Measurements from ENCODE around the gene IL22RA2.
"Not testable (repeated sequence)": the region's sequence is repeated elsewhere in the genome, so short reads cannot be mapped to it uniquely, and the experiment has no call there.

Gene IL22RA2, protein sequence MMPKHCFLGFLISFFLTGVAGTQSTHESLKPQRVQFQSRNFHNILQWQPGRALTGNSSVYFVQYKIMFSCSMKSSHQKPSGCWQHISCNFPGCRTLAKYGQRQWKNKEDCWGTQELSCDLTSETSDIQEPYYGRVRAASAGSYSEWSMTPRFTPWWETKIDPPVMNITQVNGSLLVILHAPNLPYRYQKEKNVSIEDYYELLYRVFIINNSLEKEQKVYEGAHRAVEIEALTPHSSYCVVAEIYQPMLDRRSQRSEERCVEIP
- total RNA-seq: 0 reads per million in 2 experiments

DNA sequence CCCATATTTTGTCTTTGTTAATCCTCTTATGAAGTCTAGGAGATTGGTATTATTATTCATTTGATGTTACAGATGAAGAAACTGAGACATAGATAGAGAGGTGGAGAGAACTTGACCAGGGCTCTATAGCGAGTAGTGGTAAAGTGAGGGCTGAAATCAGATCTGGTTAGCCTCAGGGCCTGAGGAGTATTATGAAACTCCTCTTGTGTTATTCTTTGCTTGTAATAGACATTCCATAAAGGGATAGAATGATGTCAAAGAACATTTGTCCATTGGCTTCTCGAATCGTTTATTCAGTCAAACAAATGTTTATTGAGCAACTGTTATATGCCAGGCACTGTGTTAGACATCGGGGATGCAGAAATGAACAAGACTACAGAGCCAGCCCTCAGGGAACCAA lies at the start of gene IL22RA2:
IL22RA2 (minus strand) TSS at position 144 of the 400 bp plus-strand sequence. CDS start 11,895 bp downstream, outside the sequence.
- no peak for DNase-seq (ENCODE audit: low read depth)

DNA sequence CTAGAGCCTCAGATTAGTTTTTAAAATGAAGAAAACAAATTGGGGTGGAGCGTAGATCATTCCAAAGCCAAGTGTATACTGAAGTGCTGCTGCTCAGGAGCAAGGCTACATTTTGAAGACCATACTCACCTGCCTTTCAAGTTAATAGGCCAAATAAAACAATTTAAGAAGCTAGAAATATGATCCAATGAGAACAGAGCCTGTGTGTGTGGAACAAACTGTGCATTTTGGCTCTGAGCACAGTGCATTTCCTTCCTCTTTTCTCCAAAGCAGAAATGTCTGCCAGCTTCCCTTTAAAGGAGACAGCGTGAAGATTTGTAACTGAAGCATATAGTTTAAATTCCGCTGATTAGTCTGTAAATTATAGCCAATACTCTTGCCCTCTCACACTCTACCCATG lies 48.9 kb upstream of the IL22RA2 start:
- DNase-seq (ENCODE audit: low read depth): no peak

DNA sequence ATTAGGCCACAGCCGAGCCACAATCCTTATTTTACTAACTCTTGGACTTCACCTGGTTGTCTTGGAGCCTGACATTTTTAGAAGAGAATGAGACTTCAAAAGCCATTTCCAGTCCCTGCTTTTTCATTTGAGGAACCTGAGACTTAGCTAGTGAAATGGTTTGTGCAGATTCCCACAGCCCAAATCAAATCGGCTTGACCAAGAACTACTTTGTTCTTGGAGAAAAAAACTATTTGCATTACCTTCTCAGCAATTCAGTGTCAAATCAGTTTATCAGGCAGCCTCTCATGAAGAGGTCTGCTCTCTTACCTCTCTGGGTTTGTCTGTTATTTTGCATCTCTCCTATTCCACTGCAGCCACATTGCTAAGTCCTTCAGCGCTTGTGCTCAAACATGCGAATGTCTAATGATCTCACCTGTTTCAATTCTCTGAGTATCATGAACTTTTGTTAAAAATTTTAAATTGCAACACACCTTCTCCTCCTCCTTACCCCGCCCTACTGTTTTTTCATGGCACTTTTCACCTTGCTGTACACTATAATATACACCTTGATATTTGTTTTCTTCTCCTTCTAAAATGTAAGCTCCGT lies 46.3 kb upstream of the IL22RA2 start:
- DNase-seq (ENCODE audit: low read depth): no peak

DNA sequence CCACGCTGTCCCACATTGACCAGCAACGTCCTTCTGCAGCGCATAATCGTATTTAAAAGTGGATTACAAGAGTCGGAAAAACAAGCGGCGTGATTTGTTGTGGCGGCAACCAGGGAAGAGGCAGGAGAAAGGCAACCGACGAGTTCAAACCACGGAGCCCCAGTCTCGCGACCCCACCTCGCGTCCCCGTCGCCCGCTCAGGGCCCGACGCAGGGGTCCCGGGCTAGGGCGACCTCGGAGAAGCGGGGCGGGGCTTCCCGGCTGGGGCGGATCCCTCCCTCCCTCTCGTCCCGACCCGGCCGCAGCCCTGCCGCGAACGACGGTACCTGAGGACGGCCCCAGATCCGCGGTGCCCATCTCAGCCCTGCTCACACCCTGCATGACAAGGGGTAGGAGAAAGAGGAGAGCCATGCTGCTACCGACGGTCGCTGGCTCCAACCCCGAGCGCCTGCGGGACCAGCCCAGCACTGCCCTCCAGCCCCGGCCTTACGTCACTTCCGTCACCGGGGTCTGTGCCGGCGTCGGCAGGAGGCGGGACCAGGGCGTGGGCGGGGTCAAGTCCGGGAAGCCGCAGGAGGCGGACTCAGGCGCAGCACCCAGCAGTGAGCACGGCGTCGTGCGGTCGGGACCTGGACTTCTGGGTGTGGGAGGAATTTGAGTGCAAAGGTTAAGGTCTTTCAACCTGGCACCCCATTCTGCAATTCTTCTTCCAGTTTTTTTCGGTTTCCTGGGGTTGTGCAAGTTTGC lies 45.6 kb upstream of the IL22RA2 start, which contains the start of gene IFNGR1:
IFNGR1 (minus strand) TSS at position 469 of the 747 bp plus-strand sequence; CDS start at position 411, 58 bp downstream.
- peak; percentile 92 for DNase-seq (ENCODE audit: low read depth)

DNA sequence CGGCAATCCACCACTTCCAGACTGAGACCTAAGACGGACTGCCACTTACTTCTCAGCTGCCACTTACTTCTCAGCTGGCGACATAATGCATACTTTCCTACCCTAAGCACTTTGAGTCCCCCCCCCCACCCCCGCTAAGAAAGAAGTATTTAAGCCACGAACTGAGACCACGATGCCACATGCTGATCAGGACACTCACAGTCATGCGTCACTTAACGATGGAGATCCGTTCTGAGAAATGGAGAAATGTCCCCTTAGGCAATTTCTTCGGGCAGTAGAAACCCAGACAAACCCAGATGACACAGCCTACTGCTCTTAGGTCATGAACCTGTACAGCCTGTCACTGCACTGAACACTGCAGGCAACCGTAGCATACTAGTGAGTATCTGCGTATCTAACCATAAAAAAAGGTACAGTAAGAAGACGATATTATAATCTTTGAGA lies 45.1 kb upstream of the IL22RA2 start:
- peak; percentile 22 for DNase-seq (ENCODE audit: low read depth)

DNA sequence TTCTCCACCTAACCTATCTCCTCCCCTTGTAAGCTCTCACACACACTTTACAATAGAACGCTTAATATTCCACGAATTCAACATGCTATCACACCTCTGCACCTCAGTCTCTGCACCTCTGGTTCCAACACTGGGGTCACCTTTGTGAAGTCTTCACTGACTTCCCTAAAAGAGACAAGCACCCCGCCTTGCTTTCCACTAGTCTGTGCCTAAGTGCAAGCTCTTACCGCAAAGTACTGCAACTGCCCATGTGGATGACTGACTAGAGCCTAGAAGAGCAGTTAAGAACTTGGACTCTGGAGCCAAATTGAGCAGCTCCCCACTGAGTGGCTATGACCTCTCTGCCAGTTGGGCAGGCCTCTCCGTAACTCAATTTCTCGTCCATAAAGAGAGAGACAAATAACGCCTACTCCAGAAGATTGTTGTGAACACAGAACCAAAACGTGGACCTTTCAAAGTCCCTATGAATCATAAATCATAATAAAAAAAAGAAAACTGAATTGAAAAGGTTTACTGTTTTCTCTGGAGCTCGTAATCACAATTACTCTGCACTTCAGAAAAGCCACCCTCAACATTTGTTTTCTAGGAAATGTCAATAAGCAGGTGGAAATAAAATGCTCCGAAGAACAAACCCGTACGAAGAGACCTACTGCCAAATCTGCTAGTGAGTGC lies 44.5 kb upstream of the IL22RA2 start:
- no peak for DNase-seq (ENCODE audit: low read depth)

DNA sequence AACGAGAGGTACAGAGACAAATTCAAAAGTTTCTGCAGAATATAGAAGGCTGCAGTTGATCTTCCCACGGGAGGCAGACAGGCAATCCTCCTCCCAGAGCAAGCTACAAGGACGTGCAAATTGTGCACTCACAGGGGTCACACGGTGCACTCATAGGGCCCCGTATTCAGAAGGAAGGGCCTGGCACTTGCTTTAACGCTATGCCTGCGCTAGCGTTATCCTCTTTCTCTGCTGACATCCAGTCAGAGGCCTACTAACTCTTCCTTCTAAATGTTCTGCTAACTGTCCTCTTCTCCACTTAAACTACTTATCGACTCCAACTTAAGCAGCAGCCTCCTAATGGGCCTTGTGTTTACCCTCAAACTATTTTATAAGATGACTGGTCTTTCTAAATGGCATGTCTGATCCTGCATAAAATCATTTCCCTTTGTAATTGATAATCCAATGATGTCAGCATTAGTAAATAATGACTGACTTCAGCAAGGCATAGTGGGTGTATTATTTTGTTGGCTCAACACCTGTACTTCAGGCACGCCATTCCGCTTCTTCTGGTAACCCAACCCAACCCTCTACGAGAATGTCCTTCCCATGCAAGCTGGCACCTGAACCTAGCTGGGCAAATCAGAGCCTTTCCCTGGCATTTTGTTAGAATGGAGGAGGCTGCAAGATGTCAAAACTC lies 43.6 kb upstream of the IL22RA2 start:
- no peak for DNase-seq (ENCODE audit: low read depth)

DNA sequence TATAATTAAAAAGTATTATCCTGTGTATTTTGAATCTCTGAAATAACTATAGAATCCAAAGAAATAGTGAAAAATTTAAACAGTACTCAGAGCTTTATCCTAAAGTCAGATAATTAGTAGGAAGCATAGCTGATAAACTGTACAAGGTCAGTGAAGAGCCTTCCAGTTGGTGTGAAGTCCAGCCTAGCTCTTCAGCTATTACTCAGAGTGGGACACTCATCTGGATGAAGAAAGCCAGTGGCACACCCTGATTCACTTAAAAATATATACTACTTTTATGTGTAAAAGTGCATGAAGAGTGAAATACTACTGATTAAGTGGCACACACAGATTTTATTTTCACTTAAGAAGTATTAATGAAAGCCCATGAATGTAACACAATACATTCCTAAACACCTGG lies 42.7 kb upstream of the IL22RA2 start:
- DNase-seq (ENCODE audit: low read depth): no peak

DNA sequence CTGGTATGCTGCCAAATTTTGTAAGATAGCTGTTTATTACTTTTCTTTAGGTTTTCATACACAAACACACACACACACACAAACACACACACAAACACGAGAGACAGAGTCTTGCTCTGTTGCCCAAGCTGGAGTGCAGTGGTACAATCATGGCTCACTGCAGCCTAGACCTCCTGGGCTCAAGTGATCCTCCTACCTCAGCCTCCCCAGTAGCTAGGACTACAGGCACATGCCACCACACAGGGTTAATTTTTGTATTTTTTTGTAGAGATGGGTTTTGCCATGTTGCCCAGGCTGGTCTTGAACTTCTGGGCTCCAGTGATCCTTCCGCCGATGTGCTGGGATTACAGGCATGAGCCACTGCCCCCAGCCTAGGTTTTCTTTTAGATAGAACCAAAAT lies 42.2 kb upstream of the IL22RA2 start:
- not testable (repeated sequence) for DNase-seq (ENCODE audit: low read depth)

DNA sequence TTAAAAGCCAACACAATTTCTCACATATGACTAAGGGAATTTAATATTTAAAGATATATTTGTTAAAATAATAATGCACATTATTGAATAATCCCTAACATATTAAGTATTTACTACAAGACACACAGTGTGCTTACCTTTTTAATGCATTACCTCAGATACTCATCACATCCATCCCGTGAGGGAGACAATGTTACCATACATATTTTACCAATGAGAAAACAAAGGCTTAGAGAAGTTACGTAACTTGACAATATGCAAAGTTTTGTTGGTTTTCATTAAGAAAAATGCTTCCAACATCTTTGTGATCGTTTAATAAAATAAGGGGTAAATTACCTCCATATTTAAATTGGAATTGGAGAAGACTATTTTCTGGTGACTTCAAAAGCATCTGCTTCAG lies 41.5 kb upstream of the IL22RA2 start:
- no peak for DNase-seq (ENCODE audit: low read depth)

DNA sequence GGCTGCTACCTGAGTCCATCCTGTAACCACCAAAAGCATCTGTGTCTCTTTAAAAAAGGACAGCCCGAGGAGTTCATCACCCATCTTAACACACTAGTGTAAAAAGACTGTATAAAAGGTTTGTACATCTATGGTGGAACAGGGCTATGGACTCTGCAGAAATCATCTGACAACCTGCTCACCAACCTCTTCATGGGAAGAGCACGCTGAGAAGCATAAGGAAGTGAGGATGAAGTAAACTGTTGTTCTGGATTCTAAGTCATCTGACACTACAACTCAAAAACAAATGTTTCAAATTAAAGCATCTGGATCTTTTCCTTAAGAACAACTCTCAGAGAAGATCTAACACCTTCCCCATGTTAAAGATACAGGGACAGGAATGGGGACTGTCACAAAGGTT lies 40.4 kb upstream of the IL22RA2 start:
- DNase-seq (ENCODE audit: low read depth): no peak

DNA sequence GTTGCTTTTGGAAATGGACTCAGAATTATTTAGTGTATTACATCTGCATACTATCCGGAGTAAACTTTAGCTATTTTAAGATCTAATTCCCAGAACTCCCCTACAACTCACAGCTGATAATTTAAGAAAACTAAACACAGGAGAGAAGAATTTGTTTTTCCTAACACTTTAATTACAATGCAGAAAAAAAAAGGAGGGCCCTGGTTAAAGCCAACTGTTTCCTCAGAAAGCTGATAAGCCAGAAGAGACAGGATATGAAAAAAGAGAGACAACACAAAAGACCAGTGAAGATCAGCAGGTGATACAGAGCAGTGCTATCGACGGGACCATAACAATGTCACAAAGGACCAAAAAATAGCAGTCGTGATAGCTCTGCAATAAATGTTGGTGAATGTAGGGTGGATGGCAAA lies 39.9 kb upstream of the IL22RA2 start:
- DNase-seq (ENCODE audit: low read depth): no peak

DNA sequence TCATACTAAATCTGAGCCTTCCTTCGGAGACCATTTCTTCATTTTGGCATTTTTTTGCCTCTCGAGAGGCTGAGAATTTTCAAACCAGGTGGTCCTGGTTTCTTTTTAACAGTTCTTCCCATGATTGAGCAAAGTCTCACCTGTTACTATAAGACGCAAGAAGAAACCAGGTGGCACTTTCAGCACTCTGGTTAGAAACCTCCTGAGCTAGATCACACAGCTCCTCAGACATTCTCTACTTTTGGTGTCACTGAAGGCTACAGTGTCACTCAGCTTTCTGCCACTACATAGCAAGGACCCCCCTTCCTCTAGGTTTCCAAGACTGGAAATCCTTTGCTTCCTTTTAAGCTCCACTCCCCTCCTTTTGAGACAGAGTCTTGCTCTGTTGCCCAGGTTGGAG lies 38.5 kb upstream of the IL22RA2 start:
- DNase-seq (ENCODE audit: low read depth): no peak

DNA sequence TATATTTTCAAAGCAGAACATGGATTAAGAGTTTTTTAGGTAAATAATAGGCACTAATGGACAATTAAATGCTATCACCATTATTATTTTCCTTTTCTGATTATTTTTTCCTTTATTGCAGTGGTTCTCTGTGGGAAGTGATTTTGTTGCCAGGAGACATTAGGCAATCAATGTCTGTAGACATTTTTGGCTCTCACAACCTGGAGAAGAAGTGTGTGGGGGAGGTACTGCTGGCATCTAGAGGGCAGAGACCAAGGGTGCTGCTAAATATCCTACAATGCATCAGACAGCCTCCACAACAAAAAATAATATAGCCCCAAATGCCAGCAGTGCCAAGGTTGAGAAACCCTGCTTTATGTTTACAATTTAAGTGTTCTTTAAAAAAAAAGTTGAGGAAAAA lies 37.5 kb upstream of the IL22RA2 start:
- DNase-seq (ENCODE audit: low read depth): no peak

DNA sequence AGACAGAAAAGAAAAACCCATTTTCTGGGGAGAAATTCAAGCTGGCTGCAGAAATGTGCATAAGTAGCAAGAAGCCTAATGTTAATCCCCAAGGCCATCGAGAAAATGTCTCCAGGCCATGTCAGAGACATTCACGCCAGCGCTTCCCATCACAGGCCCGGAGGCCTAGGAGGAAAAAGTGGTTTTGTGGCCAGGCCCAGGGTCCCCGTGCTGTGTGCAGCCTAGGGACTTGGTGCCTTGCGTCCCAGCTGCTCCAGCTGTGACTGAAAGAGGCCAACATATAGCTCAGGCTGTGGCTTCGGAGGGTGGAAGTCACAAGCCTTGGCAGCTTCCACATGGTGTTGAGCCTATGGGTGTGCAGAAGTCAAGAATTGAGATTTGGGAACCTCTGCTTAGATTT lies 34.8 kb upstream of the IL22RA2 start:
- no peak for DNase-seq (ENCODE audit: low read depth)

DNA sequence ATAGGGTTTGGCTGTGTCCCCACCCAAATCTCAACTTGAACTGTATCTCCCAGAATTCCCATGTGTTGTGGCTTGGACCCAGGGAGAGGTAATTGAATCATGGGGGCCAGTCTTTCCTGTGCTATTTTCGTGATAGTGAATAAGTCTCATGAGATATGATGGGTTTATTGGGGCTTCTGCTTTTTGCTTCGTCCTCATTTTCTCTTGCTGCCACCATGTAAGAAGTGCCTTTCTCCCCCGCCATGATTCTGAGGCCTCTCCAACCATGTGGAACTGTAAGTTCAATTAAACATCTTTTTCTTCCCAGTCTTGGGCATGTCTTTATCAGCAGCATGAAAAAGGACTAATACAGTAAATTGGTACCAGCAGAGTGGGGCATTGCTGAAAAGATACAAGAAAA lies 34.0 kb upstream of the IL22RA2 start:
- DNase-seq (ENCODE audit: low read depth): not testable (repeated sequence)

DNA sequence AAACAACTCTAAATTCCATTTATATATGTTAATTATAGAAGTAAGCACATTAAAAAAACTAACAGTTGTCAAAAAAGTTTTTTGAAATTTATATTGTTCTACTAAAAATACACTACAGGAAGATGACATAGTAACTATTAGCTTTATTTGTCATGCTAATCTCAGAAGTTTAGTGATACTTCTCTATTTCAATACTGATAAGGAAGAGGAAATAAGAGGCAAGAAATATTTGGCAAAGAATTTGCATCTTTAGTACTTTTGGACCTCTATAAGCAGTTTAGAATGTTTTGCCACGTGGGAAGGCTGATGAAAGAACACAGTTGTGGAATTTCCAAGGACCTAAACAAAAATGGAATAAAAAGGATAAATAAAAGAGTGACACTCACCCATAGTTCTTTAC lies 33.1 kb upstream of the IL22RA2 start:
- DNase-seq (ENCODE audit: low read depth): no peak

DNA sequence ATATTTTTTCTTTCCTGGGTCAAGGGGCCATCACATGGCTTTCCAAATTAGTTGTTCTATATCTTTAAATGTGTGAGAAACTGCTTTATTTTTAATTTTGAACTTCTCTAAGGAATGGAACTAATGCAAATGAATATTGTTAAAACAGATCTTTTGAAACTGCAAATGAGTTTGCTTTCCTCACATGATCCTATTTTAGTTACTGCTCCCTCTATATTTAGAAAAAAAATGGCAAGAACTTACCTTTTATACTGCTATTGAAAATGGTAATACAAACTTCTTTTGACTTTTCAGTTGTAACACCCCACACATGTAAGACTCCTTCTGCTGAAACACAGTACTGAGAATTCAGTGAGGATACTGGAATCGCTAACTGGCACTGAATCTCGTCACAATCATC lies 29.8 kb upstream of the IL22RA2 start:
- no peak for DNase-seq (ENCODE audit: low read depth)

DNA sequence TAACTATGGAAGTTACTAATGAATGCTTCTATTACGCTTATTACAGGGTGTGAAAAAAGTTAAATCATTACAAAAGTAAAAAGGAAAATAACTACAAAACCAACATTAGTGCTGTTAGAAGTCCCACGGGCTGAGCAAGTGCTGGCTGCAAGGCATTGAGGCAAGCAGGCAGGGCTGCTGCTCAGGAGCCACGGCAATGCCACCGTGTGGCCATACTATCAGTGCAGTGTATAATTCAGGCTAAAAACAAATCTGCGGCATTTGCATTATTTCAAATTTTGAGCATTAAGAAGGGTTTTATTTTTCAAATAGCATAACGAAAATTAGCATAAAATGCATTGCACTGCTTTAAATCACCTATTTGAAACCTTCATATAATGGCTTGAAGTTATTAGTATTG lies 28.6 kb upstream of the IL22RA2 start:
- DNase-seq (ENCODE audit: low read depth): no peak

DNA sequence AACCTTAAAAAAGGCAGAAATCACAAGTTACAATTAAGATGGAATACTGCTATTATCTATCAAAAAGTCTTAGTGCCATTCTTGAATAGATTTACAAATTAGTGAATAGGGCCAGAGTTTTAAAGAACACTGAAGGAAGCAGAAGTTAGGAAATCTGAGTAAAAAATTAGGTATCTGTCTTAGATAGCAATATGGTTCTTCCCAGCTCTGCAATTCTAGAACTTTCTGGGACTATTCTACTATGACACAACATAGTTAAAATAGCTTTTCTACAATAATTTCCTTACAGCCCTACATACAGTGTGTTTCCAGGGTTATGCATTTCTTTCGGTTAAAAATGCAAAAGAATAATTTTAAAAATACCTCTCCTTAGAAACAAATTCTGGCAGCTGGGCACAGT lies 27.6 kb upstream of the IL22RA2 start:
- no peak for DNase-seq (ENCODE audit: low read depth)

DNA sequence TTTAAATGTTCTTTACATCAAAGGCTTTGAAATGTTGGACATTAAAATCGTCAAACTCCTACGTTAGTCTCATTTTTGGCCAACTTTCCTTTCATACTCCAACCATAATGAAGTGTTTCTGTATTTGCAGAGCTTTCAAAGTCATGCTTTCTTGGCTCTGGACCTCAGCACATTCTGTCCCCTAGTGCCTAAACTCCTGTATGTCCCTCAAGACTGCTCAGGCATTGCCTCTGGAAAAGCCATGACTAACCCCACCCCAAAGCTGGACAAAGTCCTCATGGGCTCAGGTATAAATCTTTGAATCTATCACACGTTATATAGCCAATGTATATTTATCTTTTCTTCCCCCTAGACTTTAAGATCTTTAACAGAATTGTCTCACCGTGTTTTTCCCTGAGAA lies 26.8 kb upstream of the IL22RA2 start:
- DNase-seq (ENCODE audit: low read depth): no peak

Data from T follicular helper cell (primary cell).